ENCODE results near the gene VAT1L.
A peak's percentile ranks its signal among the peaks of the same experiment; 100 is the strongest.

Gene VAT1L

DNA sequence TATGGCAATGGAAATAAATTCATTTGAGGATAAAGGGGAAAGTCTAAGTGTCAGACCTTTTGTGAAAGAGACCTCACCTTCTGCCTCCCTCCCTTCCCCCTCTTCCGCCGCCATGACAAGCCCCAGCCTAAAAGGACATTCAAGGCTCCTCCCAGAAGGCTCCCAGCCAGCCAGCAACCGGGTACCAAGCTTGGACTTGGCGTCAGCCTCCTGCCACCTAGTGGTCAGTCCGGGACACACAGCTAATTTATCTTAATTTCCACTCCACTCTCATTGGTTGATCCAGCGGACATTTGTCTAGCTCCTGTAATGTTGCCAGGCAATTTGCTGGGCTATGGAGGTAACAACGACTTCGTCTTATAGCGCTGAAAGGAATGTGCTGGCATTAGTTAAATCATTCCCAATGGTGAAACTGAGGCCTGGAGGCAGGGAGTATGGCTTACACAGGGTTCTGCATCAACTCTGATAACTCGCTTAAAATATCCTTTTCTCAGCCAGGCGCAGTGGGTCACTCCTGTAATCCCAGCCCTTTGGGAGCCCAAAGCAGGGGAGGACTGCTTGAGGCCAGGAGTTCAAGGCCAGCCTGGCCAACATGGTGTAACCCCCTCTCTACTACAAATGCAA lies 214.7 kb downstream of the VAT1L start:
- Histone ChIP-seq H3F3A (ENCODE audit: insufficient read depth, low read length) (no peaks in the 10 kb centered on the region), H3K36me3 (replicated peaks; ENCODE audit: insufficient read depth, low read length) (no peaks in the 10 kb centered on the region), H2AFZ (ENCODE audit: low read length) (no peak overlapping the region), H3K4me2 (ENCODE audit: low read depth, low read length) (no peak overlapping the region), H3K27ac (ENCODE audit: low read length) (no peak overlapping the region), H3K9me2 (replicated peaks; ENCODE audit: insufficient read depth, low read length) (no peaks in the 10 kb centered on the region), H3K4me3 (ENCODE audit: low read length) (no peak overlapping the region), H3K27me3 (replicated peaks; ENCODE audit: insufficient read depth, low read length) (no peaks in the 10 kb centered on the region), H3K9me3 (replicated peaks; ENCODE audit: insufficient read depth, low read length) (no peaks in the 10 kb centered on the region), H3K79me2 (ENCODE audit: low read length) (no peaks in the 10 kb centered on the region), H4K20me1 (ENCODE audit: insufficient read depth, low read length) (no peaks in the 10 kb centered on the region), H3K4me1 (ENCODE audit: low read length) (no peaks in the 10 kb centered on the region), H3K9ac (ENCODE audit: low read length) (no peak overlapping the region)
- TF ChIP-seq EZH2 (optimal IDR thresholded peaks at IDR 0.05; ENCODE audit: low read depth, low read length): no peak
- TF ChIP-seq, protein P1, sequence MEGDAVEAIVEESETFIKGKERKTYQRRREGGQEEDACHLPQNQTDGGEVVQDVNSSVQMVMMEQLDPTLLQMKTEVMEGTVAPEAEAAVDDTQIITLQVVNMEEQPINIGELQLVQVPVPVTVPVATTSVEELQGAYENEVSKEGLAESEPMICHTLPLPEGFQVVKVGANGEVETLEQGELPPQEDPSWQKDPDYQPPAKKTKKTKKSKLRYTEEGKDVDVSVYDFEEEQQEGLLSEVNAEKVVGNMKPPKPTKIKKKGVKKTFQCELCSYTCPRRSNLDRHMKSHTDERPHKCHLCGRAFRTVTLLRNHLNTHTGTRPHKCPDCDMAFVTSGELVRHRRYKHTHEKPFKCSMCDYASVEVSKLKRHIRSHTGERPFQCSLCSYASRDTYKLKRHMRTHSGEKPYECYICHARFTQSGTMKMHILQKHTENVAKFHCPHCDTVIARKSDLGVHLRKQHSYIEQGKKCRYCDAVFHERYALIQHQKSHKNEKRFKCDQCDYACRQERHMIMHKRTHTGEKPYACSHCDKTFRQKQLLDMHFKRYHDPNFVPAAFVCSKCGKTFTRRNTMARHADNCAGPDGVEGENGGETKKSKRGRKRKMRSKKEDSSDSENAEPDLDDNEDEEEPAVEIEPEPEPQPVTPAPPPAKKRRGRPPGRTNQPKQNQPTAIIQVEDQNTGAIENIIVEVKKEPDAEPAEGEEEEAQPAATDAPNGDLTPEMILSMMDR (IDR thresholded peaks at IDR 0.05; ENCODE audit: low read length): peak; percentile 69
- DNase-seq: peak; percentile 73

DNA sequence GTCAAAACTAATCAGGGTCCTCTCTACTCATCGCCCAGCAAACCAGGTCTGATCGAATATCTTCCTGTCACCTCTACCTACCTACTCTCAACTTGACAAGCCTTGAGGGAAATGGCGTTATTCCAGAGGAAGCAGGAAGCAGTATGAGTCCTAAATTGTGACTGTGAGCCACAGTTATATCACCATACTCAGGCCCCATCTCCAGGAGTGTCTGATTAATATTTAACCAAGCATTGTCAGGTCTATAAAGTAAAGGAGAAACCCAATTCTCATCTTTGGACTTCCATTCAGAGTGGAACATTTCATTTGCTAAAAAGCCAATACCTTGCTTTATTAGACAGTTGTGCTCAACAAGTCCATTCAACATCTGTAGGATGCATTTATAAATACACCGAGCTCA lies 216.2 kb downstream of the VAT1L start:
- TF ChIP-seq, protein P1 (IDR thresholded peaks at IDR 0.05; ENCODE audit: low read length): no peak
- no peak for TF ChIP-seq EZH2 (optimal IDR thresholded peaks at IDR 0.05; ENCODE audit: low read depth, low read length)
- no peak for TF ChIP-seq EZH2phosphoT487 (IDR thresholded peaks at IDR 0.05; ENCODE audit: low read length)
- no peaks in the 10 kb centered on the region for H3F3A ChIP-seq (ENCODE audit: insufficient read depth, low read length)
- H3K79me2 ChIP-seq (ENCODE audit: low read length): no peaks in the 10 kb centered on the region
- H3K9ac ChIP-seq (ENCODE audit: low read length): no peak overlapping the region
- H2AFZ ChIP-seq (ENCODE audit: low read length): no peak overlapping the region
- no peak overlapping the region for H3K4me3 ChIP-seq (ENCODE audit: low read length)
- H4K20me1 ChIP-seq (ENCODE audit: insufficient read depth, low read length): no peaks in the 10 kb centered on the region
- no peak overlapping the region for H3K27ac ChIP-seq (ENCODE audit: low read length)
- H3K9me3 ChIP-seq (replicated peaks; ENCODE audit: insufficient read depth, low read length): no peaks in the 10 kb centered on the region
- no peak overlapping the region for H3K4me2 ChIP-seq (ENCODE audit: low read depth, low read length)
- no peak for DNase-seq
- no peaks in the 10 kb centered on the region for H3K36me3 ChIP-seq (replicated peaks; ENCODE audit: insufficient read depth, low read length)
- H3K9me2 ChIP-seq (replicated peaks; ENCODE audit: insufficient read depth, low read length): no peaks in the 10 kb centered on the region
- H3K4me1 ChIP-seq (ENCODE audit: low read length): no peaks in the 10 kb centered on the region
- H3K27me3 ChIP-seq (replicated peaks; ENCODE audit: insufficient read depth, low read length): no peaks in the 10 kb centered on the region

DNA sequence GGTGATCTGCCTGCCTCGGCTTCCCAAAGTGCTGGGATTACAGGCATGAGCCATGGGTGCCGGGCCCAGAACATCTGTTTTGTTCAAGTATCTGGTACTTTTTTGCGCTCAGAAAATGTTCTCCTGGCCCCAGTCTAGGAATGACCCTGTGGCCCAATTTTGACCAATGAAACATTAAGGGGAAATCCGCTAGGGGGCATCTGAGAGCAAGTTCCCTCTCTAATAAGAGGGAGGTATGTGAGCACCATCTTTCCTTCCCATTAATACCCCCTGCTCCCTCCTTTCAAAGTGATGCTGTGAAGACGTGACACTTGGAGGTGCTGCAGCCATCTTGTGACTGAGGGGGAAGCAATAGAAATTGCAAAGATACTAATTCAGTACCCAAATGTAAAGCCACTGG lies 217.5 kb downstream of the VAT1L start:
- no peak for TF ChIP-seq EZH2 (optimal IDR thresholded peaks at IDR 0.05; ENCODE audit: low read depth, low read length)
- TF ChIP-seq, protein P1 (IDR thresholded peaks at IDR 0.05; ENCODE audit: low read length): peak; percentile 15; the same call in 1 of the 2 replicates
- TF ChIP-seq EZH2phosphoT487 (IDR thresholded peaks at IDR 0.05; ENCODE audit: low read length): no peak
- no peaks in the 10 kb centered on the region for H4K20me1 ChIP-seq (ENCODE audit: insufficient read depth, low read length)
- H3K36me3 ChIP-seq (replicated peaks; ENCODE audit: insufficient read depth, low read length): no peaks in the 10 kb centered on the region
- H3F3A ChIP-seq (ENCODE audit: insufficient read depth, low read length): no peaks in the 10 kb centered on the region
- H3K4me3 ChIP-seq (ENCODE audit: low read length): no peak overlapping the region
- no peaks in the 10 kb centered on the region for H3K27me3 ChIP-seq (replicated peaks; ENCODE audit: insufficient read depth, low read length)
- no peaks in the 10 kb centered on the region for H3K79me2 ChIP-seq (ENCODE audit: low read length)
- H3K4me1 ChIP-seq (ENCODE audit: low read length): no peaks in the 10 kb centered on the region
- DNase-seq: no peak
- no peaks in the 10 kb centered on the region for H3K9me3 ChIP-seq (replicated peaks; ENCODE audit: insufficient read depth, low read length)
- no peaks in the 10 kb centered on the region for H3K9me2 ChIP-seq (replicated peaks; ENCODE audit: insufficient read depth, low read length)
- H2AFZ ChIP-seq (ENCODE audit: low read length): no peak overlapping the region
- no peak overlapping the region for H3K9ac ChIP-seq (ENCODE audit: low read length)
- H3K4me2 ChIP-seq (ENCODE audit: low read depth, low read length): no peak overlapping the region
- H3K27ac ChIP-seq (ENCODE audit: low read length): no peak overlapping the region
